HG02973 (cell line): ENCODE results near the gene EIF3B.
A peak's percentile ranks its signal among the peaks of the same experiment; 100 is the strongest.
"Not testable (repeated sequence)": the region's sequence is repeated elsewhere in the genome, so short reads cannot be mapped to it uniquely, and the experiment has no call there.

Experiments used
- ATAC-seq: cut with Tn5 transposase; IDR thresholded peaks from one replicate; pipeline ENCODE4 v1.9.1; 2021; ENCODE audit warnings: moderate library complexity; ENCODE audit not compliant: unreplicated experiment

The EIF3B gene

GRCh38 chr7:2347351-2348063, 7.1 kb upstream of the EIF3B start:
- ATAC-seq = not testable (repeated sequence)

- no peak for ATAC-seq
Measured at GRCh38 chr7:2350055-2350454, 4.6 kb upstream of the EIF3B start.

- no peak for ATAC-seq
Measured at GRCh38 chr7:2350861-2351260, 3.8 kb upstream of the EIF3B start.

- no peak for ATAC-seq
Measured at GRCh38 chr7:2353113-2353935, 1.3 kb upstream of the EIF3B start.

- ATAC-seq = peak; percentile 38
Measured at GRCh38 chr7:2353936-2354185, 766 bp upstream of the EIF3B start.

GRCh38 chr7:2354939-2355704, 495 bp downstream of the EIF3B start:
- ATAC-seq = peak; percentile 22

GRCh38 chr7:2355705-2356008, 1.0 kb downstream of the EIF3B start:
- ATAC-seq = no peak

GRCh38 chr7:2357165-2357564, 2.5 kb downstream of the EIF3B start:
- no peak for ATAC-seq

GRCh38 chr7:2357571-2357970, 2.9 kb downstream of the EIF3B start:
- no peak for ATAC-seq

GRCh38 chr7:2358968-2359527, 4.4 kb downstream of the EIF3B start:
- ATAC-seq = no peak

- no peak for ATAC-seq
Measured at GRCh38 chr7:2359610-2360009, 5.0 kb downstream of the EIF3B start.

GRCh38 chr7:2360796-2361195, 6.2 kb downstream of the EIF3B start:
- no peak for ATAC-seq

- no peak for ATAC-seq
Measured at GRCh38 chr7:2362385-2363088, 7.9 kb downstream of the EIF3B start.

- ATAC-seq = no peak
Measured at GRCh38 chr7:2369139-2369538, 14.5 kb downstream of the EIF3B start.

GRCh38 chr7:2371329-2371728, 16.7 kb downstream of the EIF3B start:
- no peak for ATAC-seq

GRCh38 chr7:2372724-2373123, 18.1 kb downstream of the EIF3B start:
- ATAC-seq = no peak

GRCh38 chr7:2373124-2373556, 18.5 kb downstream of the EIF3B start:
- ATAC-seq = no peak

- no peak for ATAC-seq
Measured at GRCh38 chr7:2373646-2374045, 19.0 kb downstream of the EIF3B start.

- no peak for ATAC-seq
Measured at GRCh38 chr7:2374401-2374800, 19.8 kb downstream of the EIF3B start.

- ATAC-seq = no peak
Measured at GRCh38 chr7:2374830-2375728, 20.5 kb downstream of the EIF3B start.
